Measurements from ENCODE around the gene KAT5.
"Not testable (repeated sequence)": the region's sequence is repeated elsewhere in the genome, so short reads cannot be mapped to it uniquely, and the experiment has no call there.

KAT5 gene

GRCh38 chr11:65710421-65710820 lies 1.6 kb upstream of the KAT5 start:
- no peak for DNase-seq

GRCh38 chr11:65712633-65713076 lies 603 bp downstream of the KAT5 start:
- DNase-seq: no peak

- DNase-seq: no peak
These were observed 1.3 kb downstream of the KAT5 start for GRCh38 chr11:65713212-65713969.

GRCh38 chr11:65714433-65714832 lies 2.4 kb downstream of the KAT5 start:
- DNase-seq: no peak

- DNase-seq: no peak
These were observed 4.2 kb downstream of the KAT5 start for GRCh38 chr11:65716302-65716701.

- DNase-seq: no peak
These were observed 4.8 kb downstream of the KAT5 start for GRCh38 chr11:65716774-65717405.

GRCh38 chr11:65717906-65718305 lies 5.9 kb downstream of the KAT5 start:
- no peak for DNase-seq

- DNase-seq: no peak
These were observed 6.5 kb downstream of the KAT5 start for GRCh38 chr11:65718531-65718930.

- DNase-seq: no peak
These were observed 7.0 kb downstream of the KAT5 start for GRCh38 chr11:65718964-65719492.

GRCh38 chr11:65719871-65720210 lies 7.8 kb downstream of the KAT5 start:
- DNase-seq: no peak

- DNase-seq: peak; percentile 87
These were observed 8.3 kb downstream of the KAT5 start, which contains the start of gene RNASEH2C for GRCh38 chr11:65720211-65720934. RNASEH2C (minus strand) TSS chr11:65720798; CDS start chr11:65720758, 40 bp downstream.

GRCh38 chr11:65722261-65722660 lies 10.2 kb downstream of the KAT5 start:
- no peak for DNase-seq

- DNase-seq: no peak
These were observed 14.6 kb downstream of the KAT5 start for GRCh38 chr11:65726660-65727059.

- DNase-seq: no peak
These were observed 15.8 kb downstream of the KAT5 start for GRCh38 chr11:65727865-65728264.

GRCh38 chr11:65730461-65730860 lies 18.4 kb downstream of the KAT5 start:
- no peak for DNase-seq

- DNase-seq: not testable (repeated sequence)
These were observed 23.1 kb downstream of the KAT5 start for GRCh38 chr11:65735111-65735510.

GRCh38 chr11:65736810-65737209 lies 24.8 kb downstream of the KAT5 start:
- no peak for DNase-seq

- no peak for DNase-seq
These were observed 27.0 kb downstream of the KAT5 start for GRCh38 chr11:65739022-65739421.

- no peak for DNase-seq
These were observed 29.1 kb downstream of the KAT5 start for GRCh38 chr11:65741185-65741584.

- DNase-seq: no peak
These were observed 30.3 kb downstream of the KAT5 start for GRCh38 chr11:65742353-65742752.

GRCh38 chr11:65743681-65744025 lies 31.6 kb downstream of the KAT5 start:
- DNase-seq: no peak

- DNase-seq: no peak
These were observed 32.1 kb downstream of the KAT5 start for GRCh38 chr11:65744026-65744698.

GRCh38 chr11:65744699-65745042 lies 32.6 kb downstream of the KAT5 start:
- DNase-seq: no peak

Measured in NCI-H1092 (cell line).